HepG2 (cell line): Measurements from ENCODE around the gene ODAD4. TPM values are rescaled to one million over a fixed set of nuclear protein-coding genes. Genes with fewer than 3 reads are reported as not detected.

Experiments
- CCAR2 ChIP-seq: fragments of 200-400 bp; formaldehyde crosslinking; optimal IDR thresholded peaks from 2 replicates; pipeline ENCODE3; 2018; ENCODE audit warnings: low read depth, mild to moderate bottlenecking, low read length, moderate library complexity
- CSRNP1 ChIP-seq: sonication (generic); formaldehyde crosslinking; IDR thresholded peaks from 2 replicates; pipeline ENCODE4 v1.8.1; 2023; ENCODE audit warnings: mild to moderate bottlenecking, missing genetic modification reagents
- ETV6 ChIP-seq: sonication (generic); formaldehyde crosslinking; conservative IDR thresholded peaks from 2 replicates; pipeline ENCODE4 v1.4.0; 2020; ENCODE audit warnings: missing genetic modification reagents
- FOXA1 ChIP-seq, 2 experiments: fragments of 450-650 bp in 1 of 2; sonication (generic) in 1 of 2; formaldehyde crosslinking in 1 of 2; IDR thresholded peaks; 2 replicates each; pipeline versions ENCODE4 v1.4.0 to v1.6.1; 2016 to 2020; ENCODE audit warnings: missing genetic modification reagents in 1 of 2
- HNF4A ChIP-seq: sonication (generic); formaldehyde crosslinking; IDR thresholded peaks from 2 replicates; pipeline ENCODE4 v1.4.0; 2020; ENCODE audit warnings: missing genetic modification reagents
- NFIB ChIP-seq: sonication (generic); formaldehyde crosslinking; IDR thresholded peaks from 2 replicates; pipeline ENCODE4 v1.9.0; 2021; ENCODE audit warnings: missing genetic modification reagents, mild to moderate bottlenecking, borderline replicate concordance
- NFIC ChIP-seq: IDR thresholded peaks from 2 replicates; pipeline ENCODE4 v1.6.1; 2012; ENCODE audit warnings: mild to moderate bottlenecking, low read length, inconsistent platforms
- NR2F6 ChIP-seq, 2 experiments: IDR thresholded peaks; 2 replicates each; pipeline ENCODE4 v1.6.1; 2016; ENCODE audit warnings: antibody characterized with exemption in 1 of 2, mild to moderate bottlenecking in 1 of 2
- RXRB ChIP-seq: IDR thresholded peaks from 2 replicates; pipeline ENCODE4 v1.6.1; 2016; ENCODE audit warnings: borderline replicate concordance, missing genetic modification reagents, missing compliant biosample characterization
- SOX6 ChIP-seq, 2 experiments: fragments of 450-650 bp in 1 of 2; sonication (generic) in 1 of 2; formaldehyde crosslinking in 1 of 2; IDR thresholded peaks; 2 replicates each; pipeline versions ENCODE4 v1.4.0 to v1.6.1; 2017 to 2020; ENCODE audit warnings: antibody characterized with exemption in 1 of 2, mild to moderate bottlenecking in 1 of 2, missing genetic modification reagents in 1 of 2
- THAP11 ChIP-seq: IDR thresholded peaks from 2 replicates; pipeline ENCODE4 v1.6.1; 2016; ENCODE audit warnings: missing biosample characterization, missing genetic modification reagents
- ZFP36L1 ChIP-seq: sonication (generic); formaldehyde crosslinking; IDR thresholded peaks from 2 replicates; pipeline ENCODE4 v1.8.0; 2022; ENCODE audit warnings: mild to moderate bottlenecking, missing genetic modification reagents, moderate library complexity
- ZKSCAN8 ChIP-seq: IDR thresholded peaks from 2 replicates; pipeline ENCODE4 v1.6.1; 2016; ENCODE audit warnings: borderline replicate concordance, missing genetic modification reagents, missing compliant biosample characterization
- ZNF558 ChIP-seq: sonication (generic); formaldehyde crosslinking; IDR thresholded peaks from 2 replicates; pipeline ENCODE4 v1.9.0; 2022; ENCODE audit warnings: mild to moderate bottlenecking, missing genetic modification reagents, borderline replicate concordance
- ZNF749 ChIP-seq: sonication (generic); formaldehyde crosslinking; IDR thresholded peaks from 2 replicates; pipeline ENCODE4 v1.8.0; 2022; ENCODE audit warnings: mild to moderate bottlenecking, missing genetic modification reagents, moderate library complexity, borderline replicate concordance
- polyA plus RNA-seq, 8 experiments: library from polyadenylated mRNA; depleted of rRNA in 3 of 8; stranded (reverse) in 7 of 8; unstranded in 1 of 8; fragments of >200 nt; fragmentation: Illumina TruSeq in 4 of 8; extraction: Trizol in 4 of 8; gene quantifications; 2 replicates each; pipeline versions ENCODE4 v1.2.1 to v1.2.3, GENCODE V29; 2011 to 2016; ENCODE audit warnings: low read depth in 4 of 8, missing spikeins in 1 of 8, mixed read lengths in 1 of 8; ENCODE audit not compliant: insufficient read depth in 1 of 8
- total RNA-seq, 5 experiments: library from RNA; depleted of rRNA; stranded (reverse); fragments of >200 nt; fragmentation: Illumina TruSeq; extraction: Trizol; gene quantifications; 2 replicates each; pipeline ENCODE4 v1.2.3, GENCODE V29; 2016; ENCODE audit warnings: low read depth in 1 of 5
- TF ChIP-seq, protein P1 (sequence below): IDR thresholded peaks from 2 replicates; pipeline ENCODE4 v1.6.1; 2016; ENCODE audit warnings: low read depth, control low read depth
- TF ChIP-seq, protein P2 (sequence below): IDR thresholded peaks from 2 replicates; pipeline ENCODE4 v1.6.1; 2018; ENCODE audit warnings: missing genetic modification reagents
- TF ChIP-seq, protein P3 (sequence below): sonication (generic); formaldehyde crosslinking; IDR thresholded peaks from 2 replicates; pipeline ENCODE4 v1.9.0; 2022; ENCODE audit warnings: missing genetic modification reagents, mild to moderate bottlenecking, borderline replicate concordance
- TF ChIP-seq, protein P4 (sequence below): sonication (generic); formaldehyde crosslinking; IDR thresholded peaks from 2 replicates; pipeline ENCODE4 v1.9.0; 2021; ENCODE audit warnings: missing genetic modification reagents, mild to moderate bottlenecking, borderline replicate concordance
- TF ChIP-seq, protein P5 (sequence below): IDR thresholded peaks from 2 replicates; pipeline ENCODE4 v1.6.1; 2016; ENCODE audit warnings: mild to moderate bottlenecking

ODAD4 gene
- total and polyA plus RNA-seq, 2 of the 13 experiments (the other 11 are each of a cell fraction or from before 2014, with no cell fraction given), result 0.48 to 0.53 TPM

DNA sequence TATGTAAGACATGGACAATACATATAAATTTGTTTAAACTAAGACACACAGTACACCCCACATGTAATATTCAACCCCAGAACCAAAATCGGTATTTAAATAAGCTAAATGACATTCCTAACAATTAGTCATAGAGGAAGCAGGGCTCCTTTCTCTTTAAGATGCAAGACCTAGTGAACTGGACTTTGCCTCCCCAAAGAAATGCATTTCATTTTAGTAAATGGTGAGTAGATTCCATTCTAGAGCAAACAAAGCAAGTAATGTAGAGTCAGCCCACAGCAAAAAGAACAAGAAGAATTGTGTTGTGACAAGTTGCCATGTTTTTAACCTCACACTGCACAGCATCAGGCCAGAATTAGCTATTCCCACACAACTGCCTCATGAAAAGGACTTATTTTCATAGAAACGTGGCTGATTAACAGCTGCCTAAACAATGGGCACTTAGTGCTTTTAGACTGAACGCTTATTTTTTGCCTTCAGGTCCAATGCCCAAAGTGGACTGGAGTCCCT lies 72.4 kb downstream of the ODAD4 start (continued):
- TF ChIP-seq, protein P1, sequence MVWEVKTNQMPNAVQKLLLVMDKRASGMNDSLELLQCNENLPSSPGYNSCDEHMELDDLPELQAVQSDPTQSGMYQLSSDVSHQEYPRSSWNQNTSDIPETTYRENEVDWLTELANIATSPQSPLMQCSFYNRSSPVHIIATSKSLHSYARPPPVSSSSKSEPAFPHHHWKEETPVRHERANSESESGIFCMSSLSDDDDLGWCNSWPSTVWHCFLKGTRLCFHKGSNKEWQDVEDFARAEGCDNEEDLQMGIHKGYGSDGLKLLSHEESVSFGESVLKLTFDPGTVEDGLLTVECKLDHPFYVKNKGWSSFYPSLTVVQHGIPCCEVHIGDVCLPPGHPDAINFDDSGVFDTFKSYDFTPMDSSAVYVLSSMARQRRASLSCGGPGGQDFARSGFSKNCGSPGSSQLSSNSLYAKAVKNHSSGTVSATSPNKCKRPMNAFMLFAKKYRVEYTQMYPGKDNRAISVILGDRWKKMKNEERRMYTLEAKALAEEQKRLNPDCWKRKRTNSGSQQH, result no peak
- 0 out of 2 replicates have a peak, but pooled peaks have one; percentile 17 for TF ChIP-seq RXRB (CRISPR knock-in tag)
- TF ChIP-seq NFIC, result peak; percentile 38; the same call in 1 of the 2 replicates
- TF ChIP-seq ZKSCAN8 (CRISPR knock-in tag), result 0 out of 2 replicates have a peak, but pooled peaks have one; percentile 32
- TF ChIP-seq ZNF558, result no peak
- TF ChIP-seq HNF4A (CRISPR knock-in tag), result peak; percentile 72
- no peak for TF ChIP-seq ETV6
- TF ChIP-seq ZFP36L1, result 0 out of 2 replicates have a peak, but pooled peaks have one; percentile 29
- TF ChIP-seq THAP11 (CRISPR knock-in tag), result peak; percentile 32; the same call in 1 of the 2 replicates
- no peak for TF ChIP-seq SOX6 (IDR thresholded peaks at IDR 0.05)
- peak; percentile 50; the same call in 1 of the 2 replicates for TF ChIP-seq SOX6 (CRISPR knock-in tag; IDR thresholded peaks at IDR 0.05)
- no peak for TF ChIP-seq NR2F6 (IDR thresholded peaks at IDR 0.05)
- TF ChIP-seq NR2F6 (CRISPR knock-in tag; IDR thresholded peaks at IDR 0.05), result peak; percentile 18; the same call in 1 of the 2 replicates
- no peak for TF ChIP-seq NFIB
- TF ChIP-seq, protein P2, sequence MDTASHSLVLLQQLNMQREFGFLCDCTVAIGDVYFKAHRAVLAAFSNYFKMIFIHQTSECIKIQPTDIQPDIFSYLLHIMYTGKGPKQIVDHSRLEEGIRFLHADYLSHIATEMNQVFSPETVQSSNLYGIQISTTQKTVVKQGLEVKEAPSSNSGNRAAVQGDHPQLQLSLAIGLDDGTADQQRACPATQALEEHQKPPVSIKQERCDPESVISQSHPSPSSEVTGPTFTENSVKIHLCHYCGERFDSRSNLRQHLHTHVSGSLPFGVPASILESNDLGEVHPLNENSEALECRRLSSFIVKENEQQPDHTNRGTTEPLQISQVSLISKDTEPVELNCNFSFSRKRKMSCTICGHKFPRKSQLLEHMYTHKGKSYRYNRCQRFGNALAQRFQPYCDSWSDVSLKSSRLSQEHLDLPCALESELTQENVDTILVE, result peak; percentile 32; the same call in 1 of the 2 replicates
- peak; percentile 16 for TF ChIP-seq CCAR2
- TF ChIP-seq CSRNP1 (CRISPR knock-in tag), result no peak
- TF ChIP-seq, protein P3, sequence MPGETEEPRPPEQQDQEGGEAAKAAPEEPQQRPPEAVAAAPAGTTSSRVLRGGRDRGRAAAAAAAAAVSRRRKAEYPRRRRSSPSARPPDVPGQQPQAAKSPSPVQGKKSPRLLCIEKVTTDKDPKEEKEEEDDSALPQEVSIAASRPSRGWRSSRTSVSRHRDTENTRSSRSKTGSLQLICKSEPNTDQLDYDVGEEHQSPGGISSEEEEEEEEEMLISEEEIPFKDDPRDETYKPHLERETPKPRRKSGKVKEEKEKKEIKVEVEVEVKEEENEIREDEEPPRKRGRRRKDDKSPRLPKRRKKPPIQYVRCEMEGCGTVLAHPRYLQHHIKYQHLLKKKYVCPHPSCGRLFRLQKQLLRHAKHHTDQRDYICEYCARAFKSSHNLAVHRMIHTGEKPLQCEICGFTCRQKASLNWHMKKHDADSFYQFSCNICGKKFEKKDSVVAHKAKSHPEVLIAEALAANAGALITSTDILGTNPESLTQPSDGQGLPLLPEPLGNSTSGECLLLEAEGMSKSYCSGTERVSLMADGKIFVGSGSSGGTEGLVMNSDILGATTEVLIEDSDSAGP (CRISPR knock-in tag), result peak; percentile 78; the same call in 1 of the 2 replicates
- TF ChIP-seq FOXA1 (IDR thresholded peaks at IDR 0.05), result no peak
- peak; percentile 69 for TF ChIP-seq FOXA1 (CRISPR knock-in tag; IDR thresholded peaks at IDR 0.05)
- TF ChIP-seq, protein P4, sequence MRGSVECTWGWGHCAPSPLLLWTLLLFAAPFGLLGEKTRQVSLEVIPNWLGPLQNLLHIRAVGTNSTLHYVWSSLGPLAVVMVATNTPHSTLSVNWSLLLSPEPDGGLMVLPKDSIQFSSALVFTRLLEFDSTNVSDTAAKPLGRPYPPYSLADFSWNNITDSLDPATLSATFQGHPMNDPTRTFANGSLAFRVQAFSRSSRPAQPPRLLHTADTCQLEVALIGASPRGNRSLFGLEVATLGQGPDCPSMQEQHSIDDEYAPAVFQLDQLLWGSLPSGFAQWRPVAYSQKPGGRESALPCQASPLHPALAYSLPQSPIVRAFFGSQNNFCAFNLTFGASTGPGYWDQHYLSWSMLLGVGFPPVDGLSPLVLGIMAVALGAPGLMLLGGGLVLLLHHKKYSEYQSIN, result no peak
- TF ChIP-seq ZNF749 (CRISPR knock-in tag), result no peak
- TF ChIP-seq, protein P5, sequence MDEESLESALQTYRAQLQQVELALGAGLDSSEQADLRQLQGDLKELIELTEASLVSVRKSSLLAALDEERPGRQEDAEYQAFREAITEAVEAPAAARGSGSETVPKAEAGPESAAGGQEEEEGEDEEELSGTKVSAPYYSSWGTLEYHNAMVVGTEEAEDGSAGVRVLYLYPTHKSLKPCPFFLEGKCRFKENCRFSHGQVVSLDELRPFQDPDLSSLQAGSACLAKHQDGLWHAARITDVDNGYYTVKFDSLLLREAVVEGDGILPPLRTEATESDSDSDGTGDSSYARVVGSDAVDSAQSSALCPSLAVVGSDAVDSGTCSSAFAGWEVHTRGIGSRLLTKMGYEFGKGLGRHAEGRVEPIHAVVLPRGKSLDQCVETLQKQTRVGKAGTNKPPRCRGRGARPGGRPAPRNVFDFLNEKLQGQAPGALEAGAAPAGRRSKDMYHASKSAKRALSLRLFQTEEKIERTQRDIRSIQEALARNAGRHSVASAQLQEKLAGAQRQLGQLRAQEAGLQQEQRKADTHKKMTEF (CRISPR knock-in tag), result 0 out of 2 replicates have a peak, but pooled peaks have one; percentile 25
